A204.1 (cell line): ENCODE measurements around the gene PNKP.

Source experiments
- FAIRE-seq: peaks from 2 replicates; lab custom pipeline; 2012; peaks lifted over from hg19 to GRCh38; lab: Jason Lieb, UNC

PNKP gene

DNA sequence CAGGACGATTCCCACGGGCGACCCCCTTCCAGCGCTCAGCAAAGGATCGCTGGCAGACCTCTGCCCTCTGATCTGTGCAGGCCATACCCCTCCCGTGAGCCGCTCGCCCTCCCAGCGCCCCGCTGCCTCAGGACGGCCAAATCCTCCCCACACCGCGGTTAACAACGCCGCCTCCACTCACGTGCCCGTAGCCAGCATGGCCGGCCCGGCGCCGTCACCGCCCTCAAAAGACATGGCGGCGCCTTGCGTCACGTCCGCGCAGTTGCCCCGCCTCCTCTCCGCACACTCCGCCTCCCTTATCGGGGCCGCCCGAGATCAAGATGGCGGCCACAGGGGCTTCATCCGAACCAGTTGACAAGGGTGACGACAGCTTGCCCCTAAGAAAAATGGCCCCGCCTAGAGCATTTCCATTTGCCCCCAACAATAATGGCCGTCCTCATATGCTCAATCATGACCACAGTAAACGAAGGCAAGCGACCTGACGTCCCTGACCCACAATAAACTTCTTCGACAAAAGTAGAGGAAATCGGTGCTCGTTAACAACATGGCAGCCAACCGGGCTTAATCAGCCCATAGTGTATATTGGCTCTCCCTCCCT, 9.1 kb upstream of the PNKP start:
- peak; percentile 97 for FAIRE-seq

- FAIRE-seq, result no peak
Measured at GRCh38 chr19:49875857-49876421, 8.6 kb upstream of the PNKP start.

GRCh38 chr19:49875177-49875576, 7.8 kb upstream of the PNKP start:
- FAIRE-seq, result no peak

- FAIRE-seq, result no peak
Measured at GRCh38 chr19:49874503-49875157, 7.3 kb upstream of the PNKP start.

DNA sequence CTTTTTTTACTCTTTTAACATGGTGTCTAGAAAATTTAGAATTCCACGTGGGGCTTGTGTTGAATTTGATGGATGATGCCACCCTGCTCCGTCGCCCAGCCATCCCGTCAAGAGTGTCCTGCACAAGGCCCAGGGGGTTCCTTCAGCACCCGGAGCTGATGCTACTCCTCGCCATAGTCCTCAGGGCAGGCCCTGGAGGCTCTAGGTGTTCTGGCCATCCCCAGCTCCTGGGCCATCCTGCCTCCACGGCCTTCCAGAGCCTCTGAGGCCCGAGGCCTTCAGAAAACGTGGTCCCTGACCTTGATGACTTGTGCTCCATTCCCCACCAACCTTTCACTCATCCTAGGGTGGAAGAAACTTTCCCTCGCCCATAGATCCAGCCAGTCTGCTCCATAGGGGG, 6.5 kb upstream of the PNKP start:
- FAIRE-seq, result no peak

DNA sequence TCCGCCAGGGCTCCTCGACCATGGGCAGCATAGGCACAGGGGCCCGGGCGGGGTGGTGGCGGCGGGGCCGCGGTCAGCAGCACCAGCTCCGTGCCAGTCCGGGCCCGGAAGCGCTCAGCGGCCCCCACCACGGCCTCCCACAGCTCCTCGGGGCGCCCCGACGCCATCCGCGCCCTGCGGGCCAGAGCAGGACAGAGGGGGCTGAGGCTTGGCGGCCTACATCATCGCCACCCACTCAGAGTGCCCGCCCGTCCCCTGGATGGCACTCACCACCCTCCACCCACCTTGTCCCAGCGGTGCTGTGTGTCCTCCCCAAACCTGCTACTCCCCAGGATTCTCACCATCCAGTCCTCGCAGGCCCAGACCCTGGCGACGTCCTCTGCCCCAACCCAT, 5.7 kb upstream of the PNKP start:
- no peak for FAIRE-seq

GRCh38 chr19:49872245-49873128, 5.1 kb upstream of the PNKP start:
- FAIRE-seq, result no peak

DNA sequence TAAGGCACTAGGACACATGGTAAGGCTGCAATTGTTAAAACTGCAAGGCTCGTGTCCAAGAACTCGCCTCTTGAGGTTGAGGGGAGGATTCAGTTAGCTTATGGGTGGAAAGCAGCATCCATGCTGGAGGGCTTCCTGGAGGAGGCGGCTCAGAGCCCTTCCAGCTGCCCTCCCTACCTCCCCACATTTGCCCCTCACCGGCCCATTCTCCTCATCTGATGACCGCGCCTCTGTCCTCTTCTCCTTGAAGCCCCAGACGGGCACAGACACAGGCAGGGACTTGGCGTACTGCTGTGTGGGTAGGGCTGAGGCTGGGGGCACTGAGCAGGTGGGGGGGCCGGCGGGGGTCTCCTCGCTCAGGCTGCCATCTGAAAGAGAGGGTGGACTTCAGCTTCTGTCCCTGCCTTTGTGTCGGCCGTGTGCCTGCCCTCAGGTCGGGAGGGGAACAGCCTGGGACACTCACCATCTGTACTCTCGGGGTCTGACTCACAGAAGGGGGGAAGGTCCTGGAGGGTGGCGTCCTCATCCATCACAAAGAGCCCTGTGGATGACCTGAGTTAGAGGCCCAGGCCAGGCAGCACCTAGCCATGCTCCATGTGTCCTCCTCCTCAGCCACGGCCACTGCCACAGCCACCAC, 4.1 kb upstream of the PNKP start:
- FAIRE-seq, result no peak

GRCh38 chr19:49870309-49870901, 3.0 kb upstream of the PNKP start:
- FAIRE-seq, result no peak

DNA sequence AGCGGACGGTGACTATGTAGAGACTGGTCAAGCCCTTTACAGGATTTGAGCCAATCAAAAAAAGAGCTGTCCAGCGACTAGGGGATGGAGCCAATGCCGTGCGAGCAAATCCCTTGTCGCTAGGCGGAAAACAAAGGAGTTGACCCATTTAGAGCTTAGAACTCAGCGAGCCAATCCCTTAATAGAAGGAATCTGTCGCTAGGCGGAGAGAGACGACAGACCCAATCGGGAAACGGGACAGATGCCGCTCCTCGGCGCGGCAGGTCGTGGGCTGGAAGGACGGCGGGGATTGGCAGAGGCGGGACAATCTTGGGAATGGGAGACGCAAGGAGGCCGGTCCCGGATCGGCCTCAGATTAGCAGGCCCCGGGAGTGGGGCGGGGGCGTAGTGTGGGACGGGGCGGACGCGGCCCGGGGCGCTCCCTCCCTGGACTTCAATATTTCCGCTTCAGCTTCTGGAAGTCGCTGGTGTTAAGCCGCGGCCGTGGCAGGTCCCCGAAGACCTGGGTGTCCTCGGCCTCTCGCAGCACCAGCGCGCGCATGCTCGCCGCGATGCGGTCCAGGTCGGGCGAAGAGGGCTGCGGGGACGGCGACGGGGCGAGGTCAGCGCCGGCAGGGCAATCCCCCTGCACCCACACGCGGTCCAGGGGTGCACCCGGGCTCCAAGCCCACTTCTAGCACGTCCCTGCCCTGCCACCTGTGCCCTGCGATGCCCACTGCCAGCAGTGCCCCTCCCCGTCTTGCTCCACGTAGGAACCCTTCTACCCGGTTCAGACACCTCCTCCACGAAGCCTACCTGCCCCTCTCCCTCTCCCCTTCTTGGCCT, 2.3 kb upstream of the PNKP start:
- FAIRE-seq, result peak; percentile 100

GRCh38 chr19:49869009-49869483, 1.7 kb upstream of the PNKP start:
- FAIRE-seq, result no peak

DNA sequence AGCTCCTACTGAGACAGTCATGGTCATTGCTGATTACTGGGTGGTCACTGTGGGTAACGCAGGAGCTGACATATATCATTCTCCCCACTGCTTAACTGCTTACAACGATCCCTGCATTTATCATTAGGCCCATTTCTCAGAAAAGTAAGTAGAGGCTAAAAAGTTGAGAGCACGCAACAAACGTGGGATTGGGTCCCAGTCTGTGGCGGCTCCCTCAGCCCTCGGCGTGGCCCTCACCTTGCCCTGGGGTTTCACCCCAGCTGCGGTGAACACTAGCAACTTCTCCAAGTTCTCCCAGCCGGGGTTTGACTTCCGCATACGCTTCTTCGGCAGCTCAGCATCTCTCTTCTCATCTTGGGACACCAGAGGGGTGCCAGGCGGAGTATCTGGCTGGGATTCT, 2.5 kb downstream of the PNKP start:
- no peak for FAIRE-seq

DNA sequence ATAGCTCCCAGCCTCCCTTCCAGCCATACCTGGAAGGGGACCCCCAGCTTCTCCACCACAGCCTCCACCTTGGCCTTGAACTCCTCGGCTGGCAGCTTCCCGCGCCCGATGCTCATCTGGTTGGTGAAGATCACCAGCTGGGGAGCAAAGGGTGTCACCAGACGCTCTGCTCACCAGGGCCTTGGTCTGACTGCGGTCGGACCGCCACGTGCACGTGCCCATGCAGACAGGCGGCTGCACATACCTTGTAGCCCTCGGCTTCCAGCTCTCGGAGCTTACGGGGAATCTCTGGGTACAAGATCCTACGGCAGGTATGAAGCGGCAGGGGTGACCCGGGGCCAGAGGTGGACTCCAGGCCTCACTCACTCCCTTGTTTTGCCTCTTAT, 3.4 kb downstream of the PNKP start:
- no peak for FAIRE-seq

DNA sequence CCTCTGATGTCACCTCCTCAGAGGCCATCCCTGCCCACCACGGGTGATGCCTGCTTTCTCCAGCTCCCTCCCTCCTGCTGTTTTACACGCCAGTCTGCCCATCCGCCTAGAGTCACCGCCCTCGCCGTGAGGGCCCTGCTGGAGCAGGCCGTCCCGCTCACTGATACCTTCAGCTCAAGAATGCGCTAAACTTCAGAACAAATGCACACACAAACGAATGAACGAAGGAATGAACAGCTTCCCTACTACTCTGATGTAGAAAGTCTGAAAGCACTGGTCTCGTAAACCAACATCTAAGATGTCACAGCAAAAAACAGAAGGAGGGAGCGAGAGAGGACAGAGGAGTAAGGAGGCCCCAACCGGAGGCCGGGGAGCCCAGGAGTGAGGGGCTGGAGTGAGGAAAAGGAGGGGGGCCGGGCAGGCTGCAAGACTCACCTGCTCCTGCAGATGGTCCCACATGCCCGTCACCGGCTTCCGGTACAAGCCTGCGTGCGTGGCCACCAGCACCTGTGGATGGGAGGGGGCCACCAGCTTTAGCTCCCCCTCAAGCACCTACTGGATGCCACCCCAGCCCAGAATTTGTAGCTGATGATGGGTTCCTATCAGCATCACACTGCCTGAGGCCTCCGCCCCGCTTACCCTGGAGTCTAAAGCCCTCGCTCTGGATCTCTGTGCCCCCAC, 4.0 kb downstream of the PNKP start:
- no peak for FAIRE-seq

- no peak for FAIRE-seq
Measured at GRCh38 chr19:49862391-49863253, 4.8 kb downstream of the PNKP start.

GRCh38 chr19:49861541-49862378, 5.6 kb downstream of the PNKP start:
- no peak for FAIRE-seq

DNA sequence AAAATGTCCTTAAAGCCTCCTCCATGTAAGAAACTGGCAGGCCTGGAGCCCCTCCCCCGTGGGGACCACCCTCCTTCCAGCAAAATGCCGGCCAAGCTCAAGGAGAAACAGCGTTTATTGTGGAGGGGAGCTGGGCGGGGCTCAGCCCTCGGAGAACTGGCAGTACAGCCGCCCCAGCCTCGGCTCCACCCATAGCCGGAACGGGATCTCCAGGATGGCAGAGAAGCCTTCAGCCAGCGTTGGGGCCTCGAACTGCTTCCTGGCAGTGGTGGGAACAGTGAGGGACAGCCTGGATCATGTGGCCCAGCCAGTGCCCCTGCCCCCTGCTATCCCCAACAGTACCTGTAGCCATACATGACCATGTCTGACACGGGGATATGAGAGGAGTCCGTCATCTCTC, 6.3 kb downstream of the PNKP start:
- no peak for FAIRE-seq

- no peak for FAIRE-seq
Measured at GRCh38 chr19:49860336-49861102, 6.9 kb downstream of the PNKP start.
